GM23248 (cell line): ENCODE measurements around the gene PLEKHG2.

Source experiments
- EZH2 ChIP-seq: fragments of 200-600 bp; sonication (generic); IDR thresholded peaks from 2 replicates; pipeline ENCODE4 v1.6.1; 2018; ENCODE audit warnings: antibody characterized with exemption, mild to moderate bottlenecking; ENCODE audit not compliant: insufficient read depth, poor library complexity, severe bottlenecking
- EZH2phosphoT487 ChIP-seq: fragments of 200-600 bp; sonication (generic); IDR thresholded peaks from 2 replicates; pipeline ENCODE4 v1.6.1; 2018; ENCODE audit warnings: antibody characterized with exemption, moderate library complexity, mild to moderate bottlenecking, low read depth; ENCODE audit not compliant: insufficient read depth

DNA sequence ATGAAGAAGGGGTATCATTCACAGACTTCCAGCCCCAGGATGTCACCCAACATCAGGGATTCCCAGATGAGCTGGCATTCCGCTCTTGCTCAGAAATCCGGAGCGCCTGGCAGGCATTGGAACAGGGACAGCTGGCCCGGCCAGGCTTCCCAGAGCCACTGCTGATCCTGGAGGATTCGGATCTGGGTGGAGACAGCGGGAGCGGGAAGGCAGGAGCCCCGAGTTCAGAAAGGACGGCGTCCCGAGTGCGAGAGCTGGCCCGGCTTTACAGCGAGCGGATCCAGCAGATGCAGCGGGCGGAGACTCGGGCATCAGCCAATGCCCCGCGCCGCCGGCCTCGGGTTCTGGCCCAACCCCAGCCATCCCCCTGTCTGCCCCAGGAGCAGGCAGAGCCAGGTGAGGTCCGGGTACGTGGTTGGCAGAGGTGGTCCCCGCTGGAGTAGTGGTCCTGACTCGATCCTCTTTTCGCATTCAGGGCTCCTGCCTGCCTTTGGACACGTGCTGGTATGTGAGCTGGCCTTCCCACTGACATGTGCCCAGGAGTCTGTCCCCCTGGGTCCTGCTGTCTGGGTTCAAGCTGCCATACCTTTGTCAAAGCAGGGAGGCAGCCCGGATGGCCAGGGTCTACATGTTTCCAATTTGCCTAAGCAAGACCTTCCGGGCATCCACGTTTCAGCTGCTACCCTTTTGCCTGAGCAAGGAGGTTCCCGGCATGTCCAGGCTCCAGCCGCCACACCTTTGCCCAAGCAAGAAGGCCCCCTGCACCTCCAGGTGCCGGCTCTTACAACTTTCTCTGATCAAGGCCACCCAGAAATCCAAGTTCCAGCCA is 11.0 kb downstream of the PLEKHG2 start:
- TF ChIP-seq EZH2 (no peak), EZH2phosphoT487 (no peak)
